Gastrocnemius medialis (tissue), 4 donors: ENCODE measurements around the gene HTT. TPM values are rescaled to one million over a fixed set of nuclear protein-coding genes. Genes with fewer than 3 reads are reported as not detected.

Source experiments
- ATAC-seq, 2 donors: fragments of 150-250 bp; one replicate each; pipeline ENCODE4 v1.9.1; 2016
- DNase-seq, 2 donors: peaks; one replicate each; pipeline ENCODE4 v3.0.0-alpha.2; 2019
- H3K27ac ChIP-seq, 4 donors: fragments of 200-600 bp; sonication (generic); 1 replicate in 1 of 4; 2 replicates in 3 of 4; pipeline ENCODE4 v1.5.1; 2016 to 2018; ENCODE audit warnings: mild to moderate bottlenecking in 2 of 4, moderate library complexity in 1 of 4
- H3K27me3 ChIP-seq, 3 donors: fragments of 200-600 bp; sonication (generic) in 2 of 3; 1 replicate in 1 of 3; 2 replicates in 2 of 3; pipeline versions ENCODE4 v1.5.1 to v1.6.0; 2016 to 2019; ENCODE audit warnings: mild to moderate bottlenecking in 1 of 3, moderate library complexity in 1 of 3
- H3K36me3 ChIP-seq, 2 donors: fragments of 200-600 bp; sonication (generic) in 1 of 2; one replicate each; pipeline ENCODE4 v1.5.1; 2017 to 2018
- H3K4me1 ChIP-seq, 2 donors: fragments of 200-600 bp; sonication (generic) in 1 of 2; one replicate each; pipeline ENCODE4 v1.5.1; 2016 to 2017; ENCODE audit warnings: mild to moderate bottlenecking in 2 of 2
- H3K4me3 ChIP-seq, 4 donors: fragments of 200-600 bp; sonication (generic) in 3 of 4; 1 replicate in 1 of 4; 2 replicates in 3 of 4; pipeline ENCODE4 v1.5.1; 2016 to 2019; ENCODE audit warnings: mild to moderate bottlenecking in 2 of 4
- H3K9me3 ChIP-seq, 3 donors: fragments of 200-600 bp; sonication (generic) in 2 of 3; 1 replicate in 1 of 3; 2 replicates in 2 of 3; pipeline ENCODE4 v1.5.1; 2016 to 2019
- CTCF ChIP-seq, 5 experiments: fragments of 450-650 bp in 3 of 5; fragments of 200-600 bp in 2 of 5; sonication (generic) in 2 of 5; IDR thresholded peaks in 4 of 5; conservative IDR thresholded peaks in 1 of 5; 1 replicate in 4 of 5; 2 replicates in 1 of 5; pipeline ENCODE4 v1.5.1; 2016 to 2019; ENCODE audit warnings: antibody characterized with exemption in 5 of 5, mild to moderate bottlenecking in 3 of 5, moderate library complexity in 3 of 5
- POLR2A ChIP-seq, 2 donors: fragments of 450-650 bp; IDR thresholded peaks; one replicate each; pipeline ENCODE4 v1.6.1; 2017; ENCODE audit warnings: antibody characterized with exemption in 2 of 2, mild to moderate bottlenecking in 2 of 2, moderate library complexity in 2 of 2
- in situ Hi-C, 4 donors: fragments of 200-750 bp; cut with MboI; loops; one replicate each; pipeline versions ENCODE4 v1.15.0 to v1.8.0; 2017; ENCODE audit warnings: low sequenced_read_pairs in 4 of 4
- intact Hi-C: fragments of 100-400 bp; cut with DNase I; formaldehyde crosslinking; loops from one replicate; pipeline ENCODE4 v1.15.1; 2023; ENCODE audit warnings: low total_unique reads
- total RNA-seq, 4 donors: library from RNA; depleted of rRNA; stranded (reverse); fragments of >200 nt; gene quantifications; one replicate each; pipeline versions ENCODE4 v1.1.0 to v1.2.3, GENCODE V29; 2016

Gene HTT
- total RNA-seq, 4 donors from 2014 or later: 23.5 to 73.0 (median 51.1) TPM

GRCh38 chr4:3066836-3067400 lies 7.6 kb upstream of the HTT start:
- DNase-seq (no peak), ATAC-seq (no peak)
- H3K36me3 ChIP-seq: no peaks in the 10 kb centered on the region
- H3K9me3 ChIP-seq: no peaks in the 10 kb centered on the region
- in situ Hi-C loops: no loop called here
- TF ChIP-seq POLR2A (IDR thresholded peaks at IDR 0.05) (no peak), CTCF (IDR thresholded peaks at IDR 0.05 in 4 of 5, conservative IDR thresholded peaks at IDR 0.05 in 1 of 5) (no peak)
- no peaks in the 10 kb centered on the region for H3K27me3 ChIP-seq
- intact Hi-C loops: no loop called here
- H3K4me1 ChIP-seq: no peaks in the 10 kb centered on the region
- H3K27ac ChIP-seq: no peak overlapping the region
- H3K4me3 ChIP-seq: no peak overlapping the region

GRCh38 chr4:3067473-3068001 lies 6.9 kb upstream of the HTT start:
- TF ChIP-seq POLR2A (IDR thresholded peaks at IDR 0.05) (no peak), CTCF (IDR thresholded peaks at IDR 0.05 in 4 of 5, conservative IDR thresholded peaks at IDR 0.05 in 1 of 5) (no peak)
- no peaks in the 10 kb centered on the region for H3K36me3 ChIP-seq
- H3K4me1 ChIP-seq: no peaks in the 10 kb centered on the region
- intact Hi-C loops (no loop called here), in situ Hi-C loops (no loop called here)
- DNase-seq (no peak), ATAC-seq (no peak)
- H3K27me3 ChIP-seq: no peaks in the 10 kb centered on the region
- H3K4me3 ChIP-seq: no peak overlapping the region
- no peaks in the 10 kb centered on the region for H3K9me3 ChIP-seq
- no peak overlapping the region for H3K27ac ChIP-seq

- peaks cover 4 to 7% of the 10 kb centered on the region in 2 donors for H3K4me1 ChIP-seq
- no peaks in the 10 kb centered on the region for H3K36me3 ChIP-seq
- DNase-seq (no peak), ATAC-seq (no peak)
- no peak for TF ChIP-seq POLR2A (IDR thresholded peaks at IDR 0.05)
- TF ChIP-seq CTCF (IDR thresholded peaks at IDR 0.05 in 4 of 5, conservative IDR thresholded peaks at IDR 0.05 in 1 of 5): no peak
- no peaks in the 10 kb centered on the region for H3K27me3 ChIP-seq
- no peak overlapping the region for H3K4me3 ChIP-seq
- in situ Hi-C loops: no loop called here
- H3K27ac ChIP-seq: no peak overlapping the region
- no peaks in the 10 kb centered on the region for H3K9me3 ChIP-seq
- intact Hi-C loops: loop anchor here (10.0 kb wide), 1 partner anchor 1485 kb away; no protein-coding TSS in a partner anchor
Measured at GRCh38 chr4:3069661-3070199, 4.8 kb upstream of the HTT start.

- DNase-seq (no peak), ATAC-seq (no peak)
- H3K4me1 ChIP-seq: peaks cover 7 to 16% of the 10 kb centered on the region in 2 donors
- no peaks in the 10 kb centered on the region for H3K27me3 ChIP-seq
- H3K27ac ChIP-seq: no peak overlapping the region
- H3K4me3 ChIP-seq: no peak overlapping the region
- H3K36me3 ChIP-seq: no peaks in the 10 kb centered on the region
- TF ChIP-seq CTCF (IDR thresholded peaks at IDR 0.05 in 4 of 5, conservative IDR thresholded peaks at IDR 0.05 in 1 of 5) (no peak), POLR2A (IDR thresholded peaks at IDR 0.05) (no peak)
- H3K9me3 ChIP-seq: no peaks in the 10 kb centered on the region
- in situ Hi-C loops (no loop called here), intact Hi-C loops (loop anchor here (10.0 kb wide), 1 partner anchor 1486 kb away; no protein-coding TSS in a partner anchor)
Measured at GRCh38 chr4:3070709-3071500, 3.6 kb upstream of the HTT start.
